Measurements from ENCODE around the gene RPP14. TPM values are rescaled to one million over a fixed set of nuclear protein-coding genes. Genes with fewer than 3 reads are reported as not detected.
"Not testable (repeated sequence)": the region's sequence is repeated elsewhere in the genome, so short reads cannot be mapped to it uniquely, and the experiment has no call there.

RPP14 gene
- total RNA-seq, 4 donors from 2014 or later = 8.1 to 15.5 (median 11.1) TPM

DNA sequence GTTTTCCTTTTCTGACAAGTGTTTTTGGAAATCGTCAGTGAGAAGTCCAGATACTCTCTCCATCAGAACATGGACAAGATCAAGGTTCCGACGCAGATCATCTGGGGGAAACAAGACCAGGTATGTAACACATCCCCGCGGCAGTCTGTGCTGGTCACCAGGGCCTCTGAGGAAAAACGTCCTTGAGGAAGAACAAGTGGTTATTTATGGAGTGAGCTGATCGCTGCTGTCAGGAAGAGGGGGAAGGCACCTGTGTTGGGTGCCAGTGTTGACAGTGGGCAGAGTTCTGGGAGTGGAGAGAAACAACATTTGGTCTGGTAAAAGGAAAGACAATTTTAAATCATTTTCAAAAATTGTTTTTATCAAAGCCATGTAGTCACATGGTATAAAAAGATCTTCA is 20.7 kb upstream of the RPP14 start:
- DNase-seq = no peak
- Histone ChIP-seq H3K27me3 (no peaks in the 10 kb centered on the region), H3K27ac (no peak overlapping the region), H3K36me3 (peaks cover 5 to 84% (median 7%) of the 10 kb centered on the region in 3 donors), H3K9me3 (no peaks in the 10 kb centered on the region), H3K4me3 (no peak overlapping the region), H3K4me1 (no peaks in the 10 kb centered on the region)
- intact Hi-C loops (cut with DNase I) = no loop called here
- 67 to 86% methylated on average over 5 to 7 of the region's 7 CpGs for WGBS, 2 donors
- no peak for TF ChIP-seq POLR2A (IDR thresholded peaks at IDR 0.05)
- TF ChIP-seq, protein P1, sequence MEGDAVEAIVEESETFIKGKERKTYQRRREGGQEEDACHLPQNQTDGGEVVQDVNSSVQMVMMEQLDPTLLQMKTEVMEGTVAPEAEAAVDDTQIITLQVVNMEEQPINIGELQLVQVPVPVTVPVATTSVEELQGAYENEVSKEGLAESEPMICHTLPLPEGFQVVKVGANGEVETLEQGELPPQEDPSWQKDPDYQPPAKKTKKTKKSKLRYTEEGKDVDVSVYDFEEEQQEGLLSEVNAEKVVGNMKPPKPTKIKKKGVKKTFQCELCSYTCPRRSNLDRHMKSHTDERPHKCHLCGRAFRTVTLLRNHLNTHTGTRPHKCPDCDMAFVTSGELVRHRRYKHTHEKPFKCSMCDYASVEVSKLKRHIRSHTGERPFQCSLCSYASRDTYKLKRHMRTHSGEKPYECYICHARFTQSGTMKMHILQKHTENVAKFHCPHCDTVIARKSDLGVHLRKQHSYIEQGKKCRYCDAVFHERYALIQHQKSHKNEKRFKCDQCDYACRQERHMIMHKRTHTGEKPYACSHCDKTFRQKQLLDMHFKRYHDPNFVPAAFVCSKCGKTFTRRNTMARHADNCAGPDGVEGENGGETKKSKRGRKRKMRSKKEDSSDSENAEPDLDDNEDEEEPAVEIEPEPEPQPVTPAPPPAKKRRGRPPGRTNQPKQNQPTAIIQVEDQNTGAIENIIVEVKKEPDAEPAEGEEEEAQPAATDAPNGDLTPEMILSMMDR (IDR thresholded peaks at IDR 0.05) = no peak

- intact Hi-C loops (cut with DNase I) = no loop called here
- Histone ChIP-seq H3K27me3 (no peaks in the 10 kb centered on the region), H3K36me3 (peaks cover 5 to 64% (median 7%) of the 10 kb centered on the region in 3 donors), H3K4me1 (no peaks in the 10 kb centered on the region), H3K4me3 (no peak overlapping the region), H3K27ac (no peak overlapping the region), H3K9me3 (no peaks in the 10 kb centered on the region)
- 88 to 92% methylated on average over 6 of the region's 6 CpGs for WGBS, 2 donors
- DNase-seq = no peak
- TF ChIP-seq, protein P1 (IDR thresholded peaks at IDR 0.05) = no peak
- TF ChIP-seq POLR2A (IDR thresholded peaks at IDR 0.05) = no peak
Observed at GRCh38 chr3:58287354-58287753, 18.7 kb upstream of the RPP14 start.

GRCh38 chr3:58288011-58288728 is 17.9 kb upstream of the RPP14 start:
- Histone ChIP-seq H3K36me3 (peaks cover 5 to 56% (median 7%) of the 10 kb centered on the region in 3 donors), H3K27me3 (no peaks in the 10 kb centered on the region), H3K27ac (no peak overlapping the region), H3K9me3 (no peaks in the 10 kb centered on the region), H3K4me3 (no peak overlapping the region), H3K4me1 (no peaks in the 10 kb centered on the region)
- DNase-seq = no peak
- intact Hi-C loops (cut with DNase I) = no loop called here
- WGBS, 2 donors = 78 to 85% methylated on average over 4 of the region's 4 CpGs
- TF ChIP-seq POLR2A (IDR thresholded peaks at IDR 0.05) = no peak
- TF ChIP-seq, protein P1 (IDR thresholded peaks at IDR 0.05) = no peak

DNA sequence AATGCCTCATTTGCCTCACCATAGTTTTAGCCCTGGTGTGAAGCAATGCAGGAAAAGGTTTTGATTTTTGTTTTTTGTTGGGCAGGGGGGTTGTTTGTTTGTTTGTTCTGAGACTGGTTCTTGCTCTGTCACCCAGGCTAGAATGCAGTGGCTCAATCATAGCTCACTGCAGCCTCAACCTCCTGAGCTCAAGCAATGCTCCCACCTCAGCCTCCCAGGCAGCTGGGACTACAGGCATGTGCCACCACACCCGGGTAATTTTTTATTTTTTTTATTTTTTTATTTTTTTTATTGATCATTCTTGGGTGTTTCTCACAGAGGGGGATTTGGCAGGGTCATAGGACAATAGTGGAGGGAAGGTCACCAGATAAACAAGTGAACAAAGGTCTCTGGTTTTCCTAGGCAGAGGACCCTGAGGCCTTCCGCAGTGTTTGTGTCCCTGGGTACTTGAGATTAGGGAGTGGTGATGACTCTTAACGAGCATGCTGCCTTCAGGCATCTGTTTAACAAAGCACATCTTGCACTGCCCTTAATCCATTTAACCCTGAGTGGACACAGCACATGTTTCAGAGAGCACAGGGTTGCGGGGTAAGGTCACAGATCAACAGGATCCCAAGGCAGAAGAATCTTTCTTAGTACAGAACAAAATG is 17.0 kb upstream of the RPP14 start:
- intact Hi-C loops (cut with DNase I); H3K9me3 ChIP-seq; H3K4me1 ChIP-seq; DNase-seq; H3K27me3 ChIP-seq; H3K4me3 ChIP-seq; H3K27ac ChIP-seq: not testable (repeated sequence)
- WGBS, 2 donors = 72 to 83% methylated on average over 2 of the region's 4 CpGs
- peaks cover 5 to 56% (median 7%) of the 10 kb centered on the region in 3 donors for H3K36me3 ChIP-seq

DNA sequence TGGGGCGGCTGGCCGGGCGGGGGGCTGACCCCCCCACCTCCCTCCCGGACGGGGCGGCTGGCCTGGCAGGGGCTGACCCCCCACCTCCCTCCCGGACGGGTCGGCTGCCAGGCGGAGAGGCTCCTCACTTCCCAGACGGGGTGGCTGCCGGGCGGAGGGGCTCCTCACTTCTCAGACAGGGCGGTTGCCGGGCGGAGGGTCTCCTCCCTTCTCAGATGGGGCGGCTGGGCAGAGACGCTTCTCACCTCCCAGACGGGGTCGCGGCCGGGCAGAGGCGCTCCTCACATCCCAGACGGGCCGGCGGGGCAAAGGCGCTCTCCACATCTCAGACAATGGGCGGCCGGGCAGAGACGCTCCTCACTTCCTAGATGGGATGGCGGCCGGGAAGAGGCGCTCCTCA is 15.6 kb upstream of the RPP14 start:
- peaks cover 0 to 46% (median under 1%) of the 10 kb centered on the region in 3 donors for H3K36me3 ChIP-seq
- H3K27ac ChIP-seq; H3K4me1 ChIP-seq; H3K4me3 ChIP-seq; intact Hi-C loops (cut with DNase I); H3K9me3 ChIP-seq; H3K27me3 ChIP-seq; DNase-seq: not testable (repeated sequence)
- WGBS, 2 donors = no CpG with 5 or more reads among the region's 33 CpGs

- intact Hi-C loops (cut with DNase I) = no loop called here
- Histone ChIP-seq H3K9me3 (no peaks in the 10 kb centered on the region), H3K4me1 (peaks cover 0 to 7% (median 0%) of the 10 kb centered on the region in 3 donors), H3K27ac (no peak overlapping the region), H3K4me3 (no peak overlapping the region), H3K27me3 (no peaks in the 10 kb centered on the region), H3K36me3 (peaks cover 0 to 34% (median 0%) of the 10 kb centered on the region in 3 donors)
- TF ChIP-seq POLR2A (IDR thresholded peaks at IDR 0.05) = no peak
- TF ChIP-seq, protein P1 (IDR thresholded peaks at IDR 0.05) = no peak
- DNase-seq = no peak
- WGBS, 2 donors = 74 to 81% methylated on average over 8 to 9 of the region's 9 CpGs
Observed at GRCh38 chr3:58291671-58292338, 14.2 kb upstream of the RPP14 start.

All from esophagus squamous epithelium (tissue), 5 donors.